ENCODE data around the gene SORBS1.

DNA sequence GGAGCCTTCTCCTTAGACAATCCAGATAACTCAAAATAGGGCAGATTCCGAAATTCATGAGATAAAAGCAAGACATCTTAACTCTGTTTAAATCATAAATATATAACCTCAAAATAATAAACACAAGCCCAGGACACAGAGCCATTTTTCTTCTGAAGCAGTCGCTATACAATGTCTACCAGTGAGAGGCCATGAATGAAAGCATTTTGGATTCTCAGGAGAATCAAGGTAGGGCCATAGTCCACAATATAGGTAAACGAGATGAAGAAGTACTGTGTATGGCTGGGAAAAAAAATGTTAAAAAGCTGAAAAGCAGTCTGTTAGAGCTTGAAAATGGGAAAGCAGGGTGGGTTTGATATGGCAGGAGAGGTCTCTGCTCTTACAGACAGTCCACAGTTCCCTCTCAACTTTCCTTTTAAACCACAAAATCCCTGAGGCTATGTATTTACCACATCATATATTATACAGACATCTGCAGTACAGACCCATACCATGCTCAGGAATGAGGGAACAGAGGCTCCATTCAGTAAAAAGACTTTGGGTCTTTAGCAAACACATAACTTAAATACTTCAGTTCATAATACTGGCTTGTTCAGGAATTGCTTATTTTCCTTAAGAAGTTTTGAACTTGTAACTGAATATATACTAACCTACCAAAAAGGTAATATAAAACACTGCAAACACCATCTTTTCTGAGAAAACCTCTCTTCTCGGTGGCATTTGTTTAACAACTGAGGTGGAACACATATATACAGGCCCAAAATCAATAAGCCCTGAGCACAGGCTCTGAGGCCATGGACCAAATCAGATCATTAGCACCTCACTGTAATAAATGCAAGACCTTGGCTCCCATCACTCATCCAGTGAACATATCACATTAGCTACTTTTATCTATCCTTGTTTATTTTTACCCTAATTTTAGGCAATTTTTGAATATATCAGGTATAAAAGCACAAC lies 109.3 kb downstream of the SORBS1 start:
- no peak for TF ChIP-seq EGR1 (IDR thresholded peaks at IDR 0.05)
- TF ChIP-seq, protein P1, sequence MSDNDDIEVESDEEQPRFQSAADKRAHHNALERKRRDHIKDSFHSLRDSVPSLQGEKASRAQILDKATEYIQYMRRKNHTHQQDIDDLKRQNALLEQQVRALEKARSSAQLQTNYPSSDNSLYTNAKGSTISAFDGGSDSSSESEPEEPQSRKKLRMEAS (IDR thresholded peaks at IDR 0.05): no peak
- no peak for TF ChIP-seq CEBPB (IDR thresholded peaks at IDR 0.05)
- TF ChIP-seq FOXM1 (IDR thresholded peaks at IDR 0.05; ENCODE audit: borderline replicate concordance, low read depth): no peak
- TF ChIP-seq, protein P2, sequence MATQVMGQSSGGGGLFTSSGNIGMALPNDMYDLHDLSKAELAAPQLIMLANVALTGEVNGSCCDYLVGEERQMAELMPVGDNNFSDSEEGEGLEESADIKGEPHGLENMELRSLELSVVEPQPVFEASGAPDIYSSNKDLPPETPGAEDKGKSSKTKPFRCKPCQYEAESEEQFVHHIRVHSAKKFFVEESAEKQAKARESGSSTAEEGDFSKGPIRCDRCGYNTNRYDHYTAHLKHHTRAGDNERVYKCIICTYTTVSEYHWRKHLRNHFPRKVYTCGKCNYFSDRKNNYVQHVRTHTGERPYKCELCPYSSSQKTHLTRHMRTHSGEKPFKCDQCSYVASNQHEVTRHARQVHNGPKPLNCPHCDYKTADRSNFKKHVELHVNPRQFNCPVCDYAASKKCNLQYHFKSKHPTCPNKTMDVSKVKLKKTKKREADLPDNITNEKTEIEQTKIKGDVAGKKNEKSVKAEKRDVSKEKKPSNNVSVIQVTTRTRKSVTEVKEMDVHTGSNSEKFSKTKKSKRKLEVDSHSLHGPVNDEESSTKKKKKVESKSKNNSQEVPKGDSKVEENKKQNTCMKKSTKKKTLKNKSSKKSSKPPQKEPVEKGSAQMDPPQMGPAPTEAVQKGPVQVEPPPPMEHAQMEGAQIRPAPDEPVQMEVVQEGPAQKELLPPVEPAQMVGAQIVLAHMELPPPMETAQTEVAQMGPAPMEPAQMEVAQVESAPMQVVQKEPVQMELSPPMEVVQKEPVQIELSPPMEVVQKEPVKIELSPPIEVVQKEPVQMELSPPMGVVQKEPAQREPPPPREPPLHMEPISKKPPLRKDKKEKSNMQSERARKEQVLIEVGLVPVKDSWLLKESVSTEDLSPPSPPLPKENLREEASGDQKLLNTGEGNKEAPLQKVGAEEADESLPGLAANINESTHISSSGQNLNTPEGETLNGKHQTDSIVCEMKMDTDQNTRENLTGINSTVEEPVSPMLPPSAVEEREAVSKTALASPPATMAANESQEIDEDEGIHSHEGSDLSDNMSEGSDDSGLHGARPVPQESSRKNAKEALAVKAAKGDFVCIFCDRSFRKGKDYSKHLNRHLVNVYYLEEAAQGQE (IDR thresholded peaks at IDR 0.05; ENCODE audit: low read depth): no peak

All from Ishikawa (cell line).